ENCODE results near the gene DOK5. TPM values are rescaled to one million over a fixed set of nuclear protein-coding genes. Genes with fewer than 3 reads are reported as not detected.

Gene DOK5
- total and polyA plus RNA-seq, 2 of the 4 experiments (the other 2 are of a cell fraction) = 2.8 to 3.9 TPM

GRCh38 chr20:54502179-54502578 is 26.8 kb downstream of the DOK5 start:
- H2BK15ac ChIP-seq (ENCODE audit: low read depth, low read length) = no peak overlapping the region
- H4K5ac ChIP-seq (ENCODE audit: low read depth, low read length) = no peak overlapping the region
- intact Hi-C loops (cut with micrococcal nuclease) (no loop called here), in situ Hi-C loops (cut with MboI; ENCODE audit: low sequenced_read_pairs) (no loop called here), dilution Hi-C loops (cut with HindIII; ENCODE audit: low sequenced_read_pairs, unreplicated experiment) (no loop called here)
- ChIA-PET POLR2A (ENCODE audit: unreplicated experiment) (no interaction called here), CTCF (no interaction called here)
- peak; percentile 33 for DNase-seq
- ATAC-seq (ENCODE audit: low read depth) = peak; percentile 11; the same call in 1 of the 2 replicates
- TF ChIP-seq MXI1 (IDR thresholded peaks at IDR 0.05; ENCODE audit: borderline replicate concordance, low read depth, low read length) (no peak), ELK1 (IDR thresholded peaks at IDR 0.05; ENCODE audit: borderline replicate concordance, low read depth, low read length) (no peak), NFE2L2 (IDR thresholded peaks at IDR 0.05; ENCODE audit: low read depth, low read length) (no peak), RAD21 (IDR thresholded peaks at IDR 0.05; ENCODE audit: low read length) (no peak), FOS (IDR thresholded peaks at IDR 0.05; ENCODE audit: low read depth, low read length) (no peak), RCOR1 (IDR thresholded peaks at IDR 0.05; ENCODE audit: insufficient replicate concordance, low read length) (no peak)
- TF ChIP-seq, protein P1, sequence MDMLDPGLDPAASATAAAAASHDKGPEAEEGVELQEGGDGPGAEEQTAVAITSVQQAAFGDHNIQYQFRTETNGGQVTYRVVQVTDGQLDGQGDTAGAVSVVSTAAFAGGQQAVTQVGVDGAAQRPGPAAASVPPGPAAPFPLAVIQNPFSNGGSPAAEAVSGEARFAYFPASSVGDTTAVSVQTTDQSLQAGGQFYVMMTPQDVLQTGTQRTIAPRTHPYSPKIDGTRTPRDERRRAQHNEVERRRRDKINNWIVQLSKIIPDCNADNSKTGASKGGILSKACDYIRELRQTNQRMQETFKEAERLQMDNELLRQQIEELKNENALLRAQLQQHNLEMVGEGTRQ (IDR thresholded peaks at IDR 0.05; ENCODE audit: low read depth, low read length) = no peak
- H2BK120ac ChIP-seq (ENCODE audit: low read depth, low read length) = no peak overlapping the region
- no TSS peak for BruUV-seq (replicated peaks)
- H4K8ac ChIP-seq (ENCODE audit: low read depth in 2 of 2, low read length in 2 of 2) = no peak overlapping the region
- no peak overlapping the region for H3K23ac ChIP-seq (ENCODE audit: low read depth, low read length)
- no peaks in the 10 kb centered on the region for H3K27me3 ChIP-seq (ENCODE audit: control insufficient read depth, insufficient read depth, low read length)
- no peak overlapping the region for H3K18ac ChIP-seq (ENCODE audit: low read depth, low read length)
- no peaks in the 10 kb centered on the region for H3K4me1 ChIP-seq (ENCODE audit: control insufficient read depth, insufficient read depth, low read length)
- no peak overlapping the region for H3K4me3 ChIP-seq (ENCODE audit: insufficient read depth, low read depth, low read length)
- no peak overlapping the region for H3K56ac ChIP-seq (ENCODE audit: extremely low read depth, insufficient read depth, low read length)
- H3K36me3 ChIP-seq (ENCODE audit: control insufficient read depth, insufficient read depth, low read length) = no peaks in the 10 kb centered on the region
- H2BK5ac ChIP-seq (ENCODE audit: low read depth, low read length, poor library complexity, severe bottlenecking) = no peak overlapping the region
- no peak overlapping the region for H3K4ac ChIP-seq (ENCODE audit: low read depth, low read length)
- no peak overlapping the region for H2AK9ac ChIP-seq (replicated peaks; ENCODE audit: low read depth, low read length, poor library complexity)
- no peak overlapping the region for H3K27ac ChIP-seq (ENCODE audit: insufficient read depth, low read length)
- H4K20me1 ChIP-seq (ENCODE audit: insufficient read depth, low read length) = no peaks in the 10 kb centered on the region
- H3K9me1 ChIP-seq (ENCODE audit: insufficient read depth, low read length) = no peaks in the 10 kb centered on the region
- H3K79me1 ChIP-seq (ENCODE audit: low read depth in 1 of 2, low read length in 2 of 2) = no peaks in the 10 kb centered on the region
- H3K4me2 ChIP-seq (ENCODE audit: low read depth, low read length) = no peak overlapping the region
- no peak overlapping the region for H3K9ac ChIP-seq (ENCODE audit: low read depth, low read length)
- no peak overlapping the region for H3K14ac ChIP-seq (replicated peaks; ENCODE audit: low read depth, low read length)
- H2AK5ac ChIP-seq (ENCODE audit: low read depth, low read length) = no peak overlapping the region
- no CpG with 5 or more reads among the region's 4 CpGs for WGBS, 2 experiments (ENCODE audit: extremely low coverage in 2 of 2, insufficient read length in 1 of 2)
- no peak overlapping the region for H2BK20ac ChIP-seq (ENCODE audit: low read depth, low read length)
- no peak overlapping the region for H2AFZ ChIP-seq (replicated peaks; ENCODE audit: low read length, poor library complexity)
- peaks cover 2% of the 10 kb centered on the region; the same call in 1 of the 2 replicates for H3K9me3 ChIP-seq (ENCODE audit: control insufficient read depth, insufficient read depth, low read length)
- no peak overlapping the region for H4K91ac ChIP-seq (ENCODE audit: insufficient read depth, low read depth, low read length)
